Osteoblast (primary cell): ENCODE results near the gene CHD9. TPM values are rescaled to one million over a fixed set of nuclear protein-coding genes. Genes with fewer than 3 reads are reported as not detected.

Source experiments
- DNase-seq: peaks from one replicate; pipeline ENCODE4 v3.0.0; 2011; ENCODE audit warnings: low spot score, mixed read lengths; ENCODE audit not compliant: insufficient read length; ENCODE audit errors: missing footprints
- H2AFZ ChIP-seq: 2 replicates; pipeline ENCODE4 v1.6.0; 2011; ENCODE audit warnings: mild to moderate bottlenecking, low read length
- H3K27ac ChIP-seq: 2 replicates; pipeline ENCODE4 v1.5.1; 2011; ENCODE audit warnings: mild to moderate bottlenecking, low read depth, low read length, moderate library complexity
- H3K27me3 ChIP-seq: 2 replicates; pipeline ENCODE4 v1.6.0; 2012; ENCODE audit warnings: mild to moderate bottlenecking, control low read depth, inconsistent platforms, low read length, moderate library complexity; ENCODE audit not compliant: insufficient read depth
- H3K36me3 ChIP-seq: 2 replicates; pipeline ENCODE4 v1.5.1; 2011; ENCODE audit warnings: mild to moderate bottlenecking, low read length, control low read depth, moderate library complexity; ENCODE audit not compliant: insufficient read depth
- H3K4me1 ChIP-seq: 2 replicates; pipeline ENCODE4 v1.5.1; 2011; ENCODE audit warnings: mild to moderate bottlenecking, low read length, control low read depth, moderate library complexity; ENCODE audit not compliant: insufficient read depth
- H3K4me2 ChIP-seq: 2 replicates; pipeline ENCODE4 v1.6.0; 2011; ENCODE audit warnings: mild to moderate bottlenecking, low read length; ENCODE audit not compliant: insufficient read depth
- H3K4me3 ChIP-seq: fragments of 200-600 bp; sonication (generic); 3 replicates; pipeline ENCODE4 v1.5.1; 2012; ENCODE audit warnings: mild to moderate bottlenecking, low read length, inconsistent platforms; ENCODE audit not compliant: insufficient read depth
- H3K79me2 ChIP-seq: 2 replicates; pipeline ENCODE4 v1.6.0; 2012; ENCODE audit warnings: mild to moderate bottlenecking, low read length, control low read depth, inconsistent platforms; ENCODE audit not compliant: insufficient read depth
- H3K9me3 ChIP-seq: 2 replicates; pipeline ENCODE4 v1.5.1; 2011; ENCODE audit warnings: low read depth, low read length, control low read depth
- H4K20me1 ChIP-seq: 2 replicates; pipeline ENCODE4 v1.6.0; 2012; ENCODE audit warnings: mild to moderate bottlenecking, low read length, control low read depth; ENCODE audit not compliant: insufficient read depth
- CTCF ChIP-seq: IDR thresholded peaks from 2 replicates; pipeline ENCODE4 v1.5.1; 2011; ENCODE audit warnings: mild to moderate bottlenecking, low read depth, low read length, moderate library complexity; ENCODE audit errors: extremely low read depth
- total RNA-seq: library from RNA; depleted of rRNA; stranded (reverse); fragments of >200 nt; gene quantifications from 2 replicates; pipeline ENCODE4 v1.2.3, GENCODE V29; 2012

The CHD9 gene
- total RNA-seq, 1 donor = 83.6 TPM

- no peak overlapping the region for H3K4me2 ChIP-seq
- no peak overlapping the region for H3K27ac ChIP-seq
These were observed 30.0 kb downstream of the CHD9 start for GRCh38 chr16:53084746-53085334.

GRCh38 chr16:53085369-53085843, 30.6 kb downstream of the CHD9 start:
- H3K27ac ChIP-seq = no peak overlapping the region
- H3K36me3 ChIP-seq = no peaks in the 10 kb centered on the region
- H2AFZ ChIP-seq = no peak overlapping the region
- H3K79me2 ChIP-seq = peaks cover 20% of the 10 kb centered on the region
- DNase-seq = no peak
- H3K9me3 ChIP-seq = no peaks in the 10 kb centered on the region
- no peak overlapping the region for H3K4me3 ChIP-seq
- peaks cover 3% of the 10 kb centered on the region for H4K20me1 ChIP-seq
- H3K27me3 ChIP-seq = no peaks in the 10 kb centered on the region
- H3K4me2 ChIP-seq = no peak overlapping the region
- no peak for TF ChIP-seq CTCF
- H3K4me1 ChIP-seq = peaks cover 28% of the 10 kb centered on the region

More at GRCh38 chr16:53084746-53085334, 30.0 kb downstream of the CHD9 start:
- Histone ChIP-seq H3K27me3 (no peaks in the 10 kb centered on the region), H3K4me3 (no peak overlapping the region), H3K4me1 (peaks cover 28% of the 10 kb centered on the region), H2AFZ (no peak overlapping the region), H4K20me1 (peaks cover 3% of the 10 kb centered on the region), H3K79me2 (peaks cover 20% of the 10 kb centered on the region), H3K9me3 (no peaks in the 10 kb centered on the region), H3K36me3 (no peaks in the 10 kb centered on the region)
- TF ChIP-seq CTCF = no peak
- DNase-seq = no peak

GRCh38 chr16:53085931-53086421, 31.2 kb downstream of the CHD9 start:
- no peak overlapping the region for H3K4me2 ChIP-seq
- TF ChIP-seq CTCF = no peak
- H3K27ac ChIP-seq = no peak overlapping the region
- H4K20me1 ChIP-seq = peaks cover 3% of the 10 kb centered on the region
- no peak overlapping the region for H2AFZ ChIP-seq
- H3K79me2 ChIP-seq = peaks cover 20% of the 10 kb centered on the region
- H3K27me3 ChIP-seq = no peaks in the 10 kb centered on the region
- no peaks in the 10 kb centered on the region for H3K9me3 ChIP-seq
- H3K36me3 ChIP-seq = no peaks in the 10 kb centered on the region
- peaks cover 26% of the 10 kb centered on the region for H3K4me1 ChIP-seq
- no peak overlapping the region for H3K4me3 ChIP-seq
- DNase-seq = no peak

- no peak for TF ChIP-seq CTCF
- no peak overlapping the region for H3K4me2 ChIP-seq
- peak overlapping the region; percentile 17 for H3K27ac ChIP-seq
These were observed 32.3 kb downstream of the CHD9 start for GRCh38 chr16:53087101-53087500.

More at GRCh38 chr16:53087101-53087500, 32.3 kb downstream of the CHD9 start:
- no peak overlapping the region for H3K4me3 ChIP-seq
- no peaks in the 10 kb centered on the region for H3K27me3 ChIP-seq
- H4K20me1 ChIP-seq = peaks cover 9% of the 10 kb centered on the region
- no peak for DNase-seq
- H3K36me3 ChIP-seq = no peaks in the 10 kb centered on the region
- peaks cover 18% of the 10 kb centered on the region for H3K79me2 ChIP-seq
- H3K9me3 ChIP-seq = no peaks in the 10 kb centered on the region
- H3K4me1 ChIP-seq = peaks cover 32% of the 10 kb centered on the region
- H2AFZ ChIP-seq = no peak overlapping the region
